Bronchial epithelial cell (primary cell): ENCODE measurements around the gene TMEM72. TPM values are rescaled to one million over a fixed set of nuclear protein-coding genes. Genes with fewer than 3 reads are reported as not detected.

Source experiments
- DNase-seq: peaks from one replicate; pipeline ENCODE4 v3.0.0-alpha.2; 2010; ENCODE audit warnings: low read depth
- FAIRE-seq: peaks from 2 replicates; lab custom pipeline; 2011; peaks lifted over from hg19 to GRCh38; lab: Jason Lieb, UNC
- H3K27me3 ChIP-seq: 2 replicates; pipeline ENCODE4 v1.5.1; 2011; ENCODE audit warnings: low read length; ENCODE audit not compliant: control insufficient read depth, insufficient read depth
- H3K36me3 ChIP-seq: 2 replicates; pipeline ENCODE4 v1.5.1; 2011; ENCODE audit warnings: low read length; ENCODE audit not compliant: control insufficient read depth, insufficient read depth
- H3K4me3 ChIP-seq: 2 replicates; pipeline ENCODE4 v1.5.1; 2011; ENCODE audit warnings: mild to moderate bottlenecking, low read depth, low read length, control low read depth
- total RNA-seq: library from RNA; depleted of rRNA; stranded (reverse); fragments of >200 nt; gene quantifications from 2 replicates; pipeline ENCODE4 v1.2.1, GENCODE V29; 2014
- TF ChIP-seq, protein P1 (sequence below): IDR thresholded peaks from 2 replicates; pipeline ENCODE4 v1.5.1; 2011; ENCODE audit warnings: mild to moderate bottlenecking, moderate library complexity, low read length, control low read depth, inconsistent platforms; ENCODE audit not compliant: insufficient read depth, severe bottlenecking

TMEM72 gene
- total RNA-seq, 1 donor from 2014 or later: not detected

DNA sequence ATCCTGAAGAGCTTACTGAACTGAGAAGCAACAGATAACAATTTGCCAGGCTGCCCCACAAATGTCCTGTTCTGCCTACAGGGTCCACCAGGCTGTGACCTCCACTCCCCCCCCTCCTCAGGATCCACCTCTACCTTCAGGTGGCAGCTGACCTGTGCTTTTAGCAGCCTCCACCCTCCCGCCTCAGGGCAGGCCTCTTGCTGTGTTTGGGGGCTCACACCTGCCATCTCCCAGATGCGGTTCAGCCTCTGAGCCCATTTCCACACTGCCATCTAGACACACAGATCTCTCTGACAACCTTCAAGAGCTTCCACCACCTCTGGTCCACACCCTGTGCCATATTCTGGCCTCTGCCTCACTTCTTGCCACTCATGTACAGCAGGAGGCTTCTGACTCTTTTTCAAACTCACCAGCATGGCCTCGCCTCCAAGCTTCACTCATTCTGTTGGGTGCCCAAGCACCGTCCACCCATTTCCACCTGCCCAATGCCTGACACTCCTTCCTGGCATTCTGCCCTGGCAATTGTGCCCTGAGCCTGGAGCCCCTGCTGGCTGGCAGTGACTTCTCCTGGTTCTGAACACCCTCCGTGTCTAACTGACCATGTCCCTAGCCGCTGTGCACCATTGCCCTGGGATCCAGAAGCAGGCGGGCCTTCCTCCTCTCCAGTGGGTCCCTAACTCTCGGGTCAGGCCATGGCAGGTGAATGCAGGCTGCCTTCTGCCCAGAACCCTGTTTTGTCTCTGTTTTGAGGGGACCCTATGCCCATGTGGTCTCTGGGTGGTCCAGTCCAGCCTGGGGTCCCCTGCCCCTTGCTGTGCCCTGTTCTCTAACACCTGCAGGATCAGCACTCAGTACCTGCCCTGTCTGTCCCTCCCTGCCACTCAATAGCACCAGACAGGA lies 18.5 kb downstream of the TMEM72 start:
- DNase-seq (no peak), FAIRE-seq (no peak)
- TF ChIP-seq, protein P1, sequence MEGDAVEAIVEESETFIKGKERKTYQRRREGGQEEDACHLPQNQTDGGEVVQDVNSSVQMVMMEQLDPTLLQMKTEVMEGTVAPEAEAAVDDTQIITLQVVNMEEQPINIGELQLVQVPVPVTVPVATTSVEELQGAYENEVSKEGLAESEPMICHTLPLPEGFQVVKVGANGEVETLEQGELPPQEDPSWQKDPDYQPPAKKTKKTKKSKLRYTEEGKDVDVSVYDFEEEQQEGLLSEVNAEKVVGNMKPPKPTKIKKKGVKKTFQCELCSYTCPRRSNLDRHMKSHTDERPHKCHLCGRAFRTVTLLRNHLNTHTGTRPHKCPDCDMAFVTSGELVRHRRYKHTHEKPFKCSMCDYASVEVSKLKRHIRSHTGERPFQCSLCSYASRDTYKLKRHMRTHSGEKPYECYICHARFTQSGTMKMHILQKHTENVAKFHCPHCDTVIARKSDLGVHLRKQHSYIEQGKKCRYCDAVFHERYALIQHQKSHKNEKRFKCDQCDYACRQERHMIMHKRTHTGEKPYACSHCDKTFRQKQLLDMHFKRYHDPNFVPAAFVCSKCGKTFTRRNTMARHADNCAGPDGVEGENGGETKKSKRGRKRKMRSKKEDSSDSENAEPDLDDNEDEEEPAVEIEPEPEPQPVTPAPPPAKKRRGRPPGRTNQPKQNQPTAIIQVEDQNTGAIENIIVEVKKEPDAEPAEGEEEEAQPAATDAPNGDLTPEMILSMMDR: no peak
- Histone ChIP-seq H3K27me3 (no peaks in the 10 kb centered on the region), H3K36me3 (no peaks in the 10 kb centered on the region), H3K4me3 (no peak overlapping the region)

DNA sequence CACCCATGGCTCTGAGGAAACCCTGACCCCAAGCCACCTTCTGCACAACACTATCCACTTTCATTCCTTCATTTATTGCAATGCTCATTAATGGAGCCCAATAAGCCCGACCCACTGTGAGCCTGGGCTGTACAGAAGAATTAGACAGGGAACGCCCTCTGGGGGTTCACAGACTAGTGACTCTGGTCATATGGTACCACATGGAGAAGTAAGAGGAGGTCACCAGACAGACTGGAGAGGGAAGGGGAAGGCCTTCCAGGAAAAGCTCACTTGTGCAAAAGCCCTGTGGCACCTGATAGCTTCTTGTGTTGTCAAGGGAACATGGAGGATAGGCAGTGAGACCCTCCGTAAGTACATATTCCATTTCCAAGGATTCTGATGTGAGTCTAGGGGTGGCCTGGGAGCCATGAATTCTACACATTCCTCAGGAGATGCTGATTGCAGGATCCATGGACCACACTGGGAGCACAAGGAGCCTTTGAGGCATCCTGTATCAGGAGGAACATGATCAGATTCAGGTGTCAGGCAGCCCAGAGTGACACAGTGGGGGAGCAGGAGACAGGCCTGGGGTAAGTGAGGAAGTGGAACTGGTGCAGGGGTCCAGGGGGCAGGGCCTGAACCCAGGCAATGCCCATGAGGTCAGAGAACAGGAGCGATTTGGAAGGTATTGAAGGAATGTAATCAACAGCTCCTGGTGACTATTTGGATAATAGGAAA lies 19.9 kb downstream of the TMEM72 start:
- H3K27me3 ChIP-seq: no peaks in the 10 kb centered on the region
- FAIRE-seq: no peak
- TF ChIP-seq, protein P1: no peak
- no peaks in the 10 kb centered on the region for H3K36me3 ChIP-seq
- DNase-seq: no peak
- no peak overlapping the region for H3K4me3 ChIP-seq

- FAIRE-seq (no peak), DNase-seq (no peak)
- no peaks in the 10 kb centered on the region for H3K27me3 ChIP-seq
- no peak overlapping the region for H3K4me3 ChIP-seq
- no peaks in the 10 kb centered on the region for H3K36me3 ChIP-seq
- TF ChIP-seq, protein P1: no peak
Observed at GRCh38 chr10:44931621-44932516, 20.7 kb downstream of the TMEM72 start.

GRCh38 chr10:44932517-44933450 lies 21.6 kb downstream of the TMEM72 start:
- TF ChIP-seq, protein P1: peak; percentile 99
- FAIRE-seq: no peak
- peak; percentile 54 for DNase-seq
- Histone ChIP-seq H3K36me3 (no peaks in the 10 kb centered on the region), H3K27me3 (no peaks in the 10 kb centered on the region), H3K4me3 (no peak overlapping the region)
